ENCODE results near the gene POMT2.

Gene POMT2

DNA sequence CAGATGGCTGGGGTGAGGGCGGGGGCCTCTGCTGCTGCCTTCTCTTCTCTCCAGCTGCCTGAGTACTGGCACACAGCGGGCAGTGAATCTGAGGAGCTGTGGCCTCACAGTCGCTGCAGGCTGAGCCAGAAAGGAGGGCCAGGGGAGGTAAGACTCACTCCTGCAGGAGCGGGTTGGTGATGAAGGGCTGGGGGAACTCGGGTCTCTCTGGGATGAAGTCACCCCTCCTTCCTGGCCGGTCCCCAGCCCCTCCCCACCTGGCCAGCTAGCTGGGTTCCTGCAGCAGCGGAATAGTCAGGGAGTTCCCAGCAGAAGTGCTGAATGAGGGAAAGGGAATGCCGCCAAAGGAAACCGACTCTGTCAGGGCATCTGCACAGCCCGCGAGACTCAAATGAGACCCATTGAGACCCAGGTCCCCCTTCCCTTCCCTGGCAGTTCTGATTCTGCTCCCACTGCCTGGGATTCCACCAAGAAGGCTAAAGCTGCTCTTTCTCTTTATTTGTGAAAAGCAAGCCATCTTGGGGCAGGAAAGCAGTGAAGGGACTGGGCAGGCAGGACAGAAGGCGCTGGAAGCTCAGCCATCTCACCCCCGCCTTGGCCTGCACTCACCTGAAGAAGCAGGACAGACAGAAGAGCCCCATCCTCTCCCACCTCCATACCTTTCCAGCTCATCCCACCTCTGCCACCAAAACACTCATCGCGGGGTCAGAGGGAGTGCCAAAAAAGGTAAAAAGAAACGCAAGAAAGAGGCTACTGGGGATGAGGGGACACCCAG, 54.9 kb downstream of the POMT2 start:
- TF ChIP-seq, protein P1, sequence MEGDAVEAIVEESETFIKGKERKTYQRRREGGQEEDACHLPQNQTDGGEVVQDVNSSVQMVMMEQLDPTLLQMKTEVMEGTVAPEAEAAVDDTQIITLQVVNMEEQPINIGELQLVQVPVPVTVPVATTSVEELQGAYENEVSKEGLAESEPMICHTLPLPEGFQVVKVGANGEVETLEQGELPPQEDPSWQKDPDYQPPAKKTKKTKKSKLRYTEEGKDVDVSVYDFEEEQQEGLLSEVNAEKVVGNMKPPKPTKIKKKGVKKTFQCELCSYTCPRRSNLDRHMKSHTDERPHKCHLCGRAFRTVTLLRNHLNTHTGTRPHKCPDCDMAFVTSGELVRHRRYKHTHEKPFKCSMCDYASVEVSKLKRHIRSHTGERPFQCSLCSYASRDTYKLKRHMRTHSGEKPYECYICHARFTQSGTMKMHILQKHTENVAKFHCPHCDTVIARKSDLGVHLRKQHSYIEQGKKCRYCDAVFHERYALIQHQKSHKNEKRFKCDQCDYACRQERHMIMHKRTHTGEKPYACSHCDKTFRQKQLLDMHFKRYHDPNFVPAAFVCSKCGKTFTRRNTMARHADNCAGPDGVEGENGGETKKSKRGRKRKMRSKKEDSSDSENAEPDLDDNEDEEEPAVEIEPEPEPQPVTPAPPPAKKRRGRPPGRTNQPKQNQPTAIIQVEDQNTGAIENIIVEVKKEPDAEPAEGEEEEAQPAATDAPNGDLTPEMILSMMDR (conservative IDR thresholded peaks at IDR 0.05) = no peak
- no peak for TF ChIP-seq ZFX (IDR thresholded peaks at IDR 0.05)
- no peak overlapping the region for H3K27ac ChIP-seq

- no peak overlapping the region for H3K27ac ChIP-seq
- TF ChIP-seq ZFX (IDR thresholded peaks at IDR 0.05) = no peak
- TF ChIP-seq, protein P1 (conservative IDR thresholded peaks at IDR 0.05) = no peak
Measured at GRCh38 chr14:77265187-77265515, 55.5 kb downstream of the POMT2 start.

- no peak overlapping the region for H3K27ac ChIP-seq
- TF ChIP-seq, protein P1 (conservative IDR thresholded peaks at IDR 0.05) = no peak
- TF ChIP-seq ZFX (IDR thresholded peaks at IDR 0.05) = no peak
Measured at GRCh38 chr14:77264466-77265186, 56.1 kb downstream of the POMT2 start.

DNA sequence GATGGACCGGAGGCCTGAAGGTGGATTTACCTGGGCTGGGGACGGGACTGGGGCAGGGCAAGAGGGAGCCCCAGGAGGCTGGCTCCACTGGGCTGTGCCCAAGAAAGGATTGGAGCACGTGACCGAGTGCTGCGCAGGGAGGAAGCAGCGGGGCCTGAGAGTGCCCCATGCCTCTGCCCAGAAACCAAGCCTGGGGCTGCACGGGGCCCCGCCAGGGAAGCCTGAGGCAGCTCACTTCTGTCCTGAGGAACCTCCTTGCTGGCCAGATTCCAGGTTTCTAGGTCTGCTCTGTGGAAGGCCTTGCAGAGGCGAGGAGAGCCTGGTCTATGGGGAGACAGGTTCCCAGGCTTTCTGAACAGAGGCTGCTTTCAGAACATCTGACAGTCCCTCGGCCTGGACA, 60.1 kb downstream of the POMT2 start:
- H3K27ac ChIP-seq = no peak overlapping the region
- no peak for TF ChIP-seq ZFX (IDR thresholded peaks at IDR 0.05)
- TF ChIP-seq, protein P1 (conservative IDR thresholded peaks at IDR 0.05) = no peak

- no peak overlapping the region for H3K27ac ChIP-seq
- no peak for TF ChIP-seq ZFX (IDR thresholded peaks at IDR 0.05)
- TF ChIP-seq, protein P1 (conservative IDR thresholded peaks at IDR 0.05) = no peak
Measured at GRCh38 chr14:77260199-77260598, 60.5 kb downstream of the POMT2 start.

DNA sequence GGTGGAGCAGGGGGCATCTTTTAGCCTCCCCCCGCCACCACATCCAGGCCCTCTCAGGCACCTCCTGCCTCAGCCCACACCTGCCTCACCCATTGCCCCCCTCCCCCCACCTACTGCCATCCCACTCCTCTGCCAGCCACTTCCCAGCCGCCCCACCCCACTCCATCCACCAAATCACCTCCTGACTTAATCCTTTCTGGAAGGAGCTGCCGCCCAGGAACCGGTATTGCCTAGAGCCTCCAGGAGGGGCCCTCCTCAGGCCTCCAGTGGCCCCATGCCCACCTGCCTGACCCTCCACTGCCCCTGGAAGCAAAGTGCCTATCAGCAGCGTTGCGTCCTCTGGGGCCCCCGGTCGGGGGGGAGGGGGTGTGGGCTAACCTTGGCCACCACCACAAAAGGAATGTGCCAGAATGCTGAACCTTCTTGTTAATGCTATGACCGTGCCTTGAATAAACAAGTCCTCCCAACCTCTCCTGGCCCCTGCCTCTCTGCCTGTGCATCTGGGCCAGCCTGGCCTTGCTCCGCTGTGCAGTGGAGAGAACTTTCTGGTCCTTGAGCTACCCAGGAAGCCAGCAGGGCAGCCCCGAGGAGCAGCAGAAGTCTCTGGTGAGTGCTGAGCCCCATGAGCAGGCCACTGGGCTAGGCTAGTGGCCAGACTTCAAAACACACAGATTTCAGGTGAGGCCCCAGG, 61.5 kb downstream of the POMT2 start:
- H3K27ac ChIP-seq = no peak overlapping the region
- TF ChIP-seq, protein P1 (conservative IDR thresholded peaks at IDR 0.05) = no peak
- no peak for TF ChIP-seq ZFX (IDR thresholded peaks at IDR 0.05)

DNA sequence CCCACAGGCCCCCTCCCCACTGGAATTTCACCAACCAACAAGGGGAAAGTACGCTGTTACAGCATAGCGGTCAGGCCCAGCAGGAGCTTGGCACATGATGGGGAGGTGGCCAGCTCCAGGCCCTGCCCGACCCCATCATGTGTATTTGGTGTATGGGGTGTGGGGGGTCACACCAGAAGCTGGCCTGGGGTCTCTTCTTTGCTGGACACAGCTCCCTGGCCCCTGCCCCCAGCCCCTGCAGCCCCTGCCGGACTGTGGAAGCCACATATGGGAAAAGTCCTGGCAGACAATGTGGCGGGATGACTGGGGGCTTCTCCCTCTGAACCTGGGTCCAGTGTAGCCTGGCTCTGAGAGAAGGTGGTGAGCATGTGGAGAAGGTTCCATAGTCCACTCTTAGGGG, 62.1 kb downstream of the POMT2 start:
- no peak overlapping the region for H3K27ac ChIP-seq
- TF ChIP-seq, protein P1 (conservative IDR thresholded peaks at IDR 0.05) = no peak
- no peak for TF ChIP-seq ZFX (IDR thresholded peaks at IDR 0.05)
